CD4-positive, alpha-beta T cell (primary cell): ENCODE data around the gene WRNIP1. TPM values are rescaled to one million over a fixed set of nuclear protein-coding genes. Genes with fewer than 3 reads are reported as not detected.

ENCODE experiments used
- ATAC-seq: fragments of 200-7000 bp; cut with Tn5 transposase; one replicate; pipeline ENCODE4 v1.10.0; 2022; ENCODE audit warnings: mild to moderate bottlenecking; ENCODE audit not compliant: poor library complexity
- CTCF ChIA-PET: fragments of 350-600 bp; sonication (Branson Sonifier 250); formaldehyde crosslinking; loops from one replicate; lab custom pipeline; 2021; ENCODE audit warnings: antibody characterized with exemption, inconsistent platforms; lab: Charles Lee
- POLR2A ChIA-PET: fragments of 350-600 bp; sonication (Branson Sonifier 250); formaldehyde crosslinking; loops from one replicate; lab custom pipeline; 2021; ENCODE audit warnings: antibody characterized with exemption, inconsistent platforms; lab: Charles Lee
- DNase-seq, 14 experiments: peaks; one replicate each; pipeline ENCODE4 v3.0.0-alpha.2; 2013 to 2020; ENCODE audit warnings: mixed read lengths in 2 of 14
- H3K27ac ChIP-seq, 2 donors: one replicate each; pipeline versions ENCODE4 v1.5.1 to v1.7.0; 2013; ENCODE audit warnings: low read length in 2 of 2, low read depth in 1 of 2, mild to moderate bottlenecking in 1 of 2
- H3K27me3 ChIP-seq, 2 experiments: 1 replicate in 1 of 2; 2 replicates in 1 of 2; pipeline versions ENCODE4 v1.6.1 to v1.7.0; 2013; ENCODE audit warnings: low read length in 2 of 2, control low read depth in 1 of 2, mild to moderate bottlenecking in 1 of 2, moderate library complexity in 1 of 2; ENCODE audit not compliant: insufficient read depth in 2 of 2, control insufficient read depth in 1 of 2
- H3K36me3 ChIP-seq: one replicate; pipeline ENCODE4 v1.6.1; 2013; ENCODE audit warnings: low read length, control low read depth; ENCODE audit not compliant: insufficient read depth
- H3K4me1 ChIP-seq: one replicate; pipeline ENCODE4 v1.6.1; 2013; ENCODE audit warnings: low read length, control low read depth; ENCODE audit not compliant: insufficient read depth
- H3K4me3 ChIP-seq: one replicate; pipeline ENCODE4 v1.5.1; 2013; ENCODE audit warnings: mild to moderate bottlenecking, low read length, moderate library complexity
- H3K9me3 ChIP-seq, 2 experiments: 1 replicate in 1 of 2; 2 replicates in 1 of 2; pipeline versions ENCODE4 v1.6.1 to v1.7.0; 2013; ENCODE audit warnings: low read length in 2 of 2, mild to moderate bottlenecking in 2 of 2, control low read depth in 1 of 2, moderate library complexity in 1 of 2; ENCODE audit not compliant: control insufficient read depth in 1 of 2, insufficient read depth in 1 of 2
- H3K27ac Mint-ChIP-seq: one replicate; pipeline ENCODE4 v1.8.0; 2020; ENCODE audit warnings: mixed read lengths
- H3K27me3 Mint-ChIP-seq: one replicate; pipeline ENCODE4 v1.8.0; 2021; ENCODE audit warnings: mixed read lengths
- H3K36me3 Mint-ChIP-seq: one replicate; pipeline ENCODE4 v1.8.0; 2021; ENCODE audit warnings: low read depth, mixed read lengths
- H3K4me1 Mint-ChIP-seq: one replicate; pipeline ENCODE4 v1.8.0; 2021; ENCODE audit warnings: low read depth, mixed read lengths
- H3K4me3 Mint-ChIP-seq: one replicate; pipeline ENCODE4 v1.8.0; 2020; ENCODE audit warnings: mild to moderate bottlenecking, mixed read lengths
- H3K9me3 Mint-ChIP-seq: one replicate; pipeline ENCODE4 v1.8.0; 2020; ENCODE audit warnings: mixed read lengths
- intact Hi-C, 2 experiments: fragments of 100-400 bp; cut with DNase I in 1 of 2; cut with micrococcal nuclease in 1 of 2; formaldehyde crosslinking; loops; one replicate each; pipeline versions ENCODE4 v1.15.1 to v1.9.0; 2023 to 2025; cut with DNase I, micrococcal nuclease
- total RNA-seq, 174 experiments: library from RNA in 2 of 174; stranded (reverse) in 2 of 174; gene quantifications; one replicate each; pipeline ENCODE4 v1.2.3 and lab custom pipeline; 2021 to 2026
- TF ChIP-seq, protein P1 (sequence below): fragments of 200-600 bp; IDR thresholded peaks from one replicate; pipeline ENCODE4 v1.8.0; 2022; ENCODE audit warnings: antibody characterized with exemption, mild to moderate bottlenecking

WRNIP1 gene
- total RNA-seq, 2 experiments from 2014 or later = 22.4 to 25.2 TPM

DNA sequence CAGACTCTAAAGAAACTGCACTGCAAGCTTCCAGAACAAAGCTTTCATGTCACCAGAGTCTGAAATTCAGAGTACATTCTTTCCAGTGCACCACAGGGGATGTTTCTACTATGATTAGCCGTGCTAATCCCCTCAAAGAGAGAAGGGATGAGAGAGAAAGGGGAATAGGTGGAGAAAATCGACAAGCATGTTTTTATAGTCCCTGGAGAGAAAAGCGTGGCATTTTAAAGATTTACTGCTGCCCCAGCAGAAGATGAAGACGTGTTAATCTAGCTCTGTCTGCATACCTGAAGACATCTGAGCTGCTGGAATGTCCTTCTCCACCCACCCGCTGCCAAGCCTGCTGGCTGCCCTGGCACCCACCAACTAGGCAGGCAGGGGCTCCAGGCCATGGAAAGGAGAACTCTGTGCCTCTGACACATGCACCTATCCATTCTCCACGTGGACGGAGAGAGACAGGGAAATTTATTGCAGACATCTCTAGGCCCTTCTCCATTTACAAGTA, 18.6 kb upstream of the WRNIP1 start:
- TF ChIP-seq, protein P1, sequence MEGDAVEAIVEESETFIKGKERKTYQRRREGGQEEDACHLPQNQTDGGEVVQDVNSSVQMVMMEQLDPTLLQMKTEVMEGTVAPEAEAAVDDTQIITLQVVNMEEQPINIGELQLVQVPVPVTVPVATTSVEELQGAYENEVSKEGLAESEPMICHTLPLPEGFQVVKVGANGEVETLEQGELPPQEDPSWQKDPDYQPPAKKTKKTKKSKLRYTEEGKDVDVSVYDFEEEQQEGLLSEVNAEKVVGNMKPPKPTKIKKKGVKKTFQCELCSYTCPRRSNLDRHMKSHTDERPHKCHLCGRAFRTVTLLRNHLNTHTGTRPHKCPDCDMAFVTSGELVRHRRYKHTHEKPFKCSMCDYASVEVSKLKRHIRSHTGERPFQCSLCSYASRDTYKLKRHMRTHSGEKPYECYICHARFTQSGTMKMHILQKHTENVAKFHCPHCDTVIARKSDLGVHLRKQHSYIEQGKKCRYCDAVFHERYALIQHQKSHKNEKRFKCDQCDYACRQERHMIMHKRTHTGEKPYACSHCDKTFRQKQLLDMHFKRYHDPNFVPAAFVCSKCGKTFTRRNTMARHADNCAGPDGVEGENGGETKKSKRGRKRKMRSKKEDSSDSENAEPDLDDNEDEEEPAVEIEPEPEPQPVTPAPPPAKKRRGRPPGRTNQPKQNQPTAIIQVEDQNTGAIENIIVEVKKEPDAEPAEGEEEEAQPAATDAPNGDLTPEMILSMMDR = no peak

GRCh38 chr6:2748183-2748582, 17.0 kb upstream of the WRNIP1 start:
- H3K27me3 Mint-ChIP-seq = peaks cover 22% of the 10 kb centered on the region

More for the DNA sequence above, 18.6 kb upstream of the WRNIP1 start:
- Mint-ChIP-seq H3K27ac (no peak overlapping the region), H3K4me3 (no peak overlapping the region), H3K36me3 (no peaks in the 10 kb centered on the region), H3K9me3 (no peaks in the 10 kb centered on the region), H3K27me3 (peaks cover 12% of the 10 kb centered on the region), H3K4me1 (peaks cover 6% of the 10 kb centered on the region)
- intact Hi-C loops = no loop called here
- Histone ChIP-seq H3K27ac (no peak overlapping the region), H3K27me3 (peaks cover 0 to 7% of the 10 kb centered on the region in 2 experiments), H3K9me3 (no peaks in the 10 kb centered on the region), H3K4me1 (no peaks in the 10 kb centered on the region), H3K36me3 (no peaks in the 10 kb centered on the region), H3K4me3 (no peak overlapping the region)
- ATAC-seq = no peak
- DNase-seq = no peak
- ChIA-PET POLR2A (no interaction called here), CTCF (interaction anchor here (1.3 kb wide), 1 partner anchor 8 kb away, joined by 4 read pairs; no protein-coding TSS in a partner anchor)

GRCh38 chr6:2749969-2750600, 15.1 kb upstream of the WRNIP1 start:
- ChIA-PET CTCF (interaction anchor here (0.8 to 2.3 kb wide), 6 partner anchors 9 to 1154 kb away, joined by 3 to 26 read pairs (median 4); partner anchors contain the start of gene WRNIP1), POLR2A (interaction anchor here (1.2 to 1.9 kb wide), 2 partner anchors 11 to 16 kb away, joined by 3 to 8 read pairs; partner anchors contain the start of gene WRNIP1)
- DNase-seq = peak; percentile 47 to 82 (median 62)
- H3K27ac Mint-ChIP-seq = no peak overlapping the region
- peaks cover 29% of the 10 kb centered on the region for H3K27me3 Mint-ChIP-seq
- no peaks in the 10 kb centered on the region for H3K36me3 Mint-ChIP-seq
- TF ChIP-seq, protein P1 = peak; percentile 95
- Histone ChIP-seq H3K27ac (no peak overlapping the region), H3K36me3 (no peaks in the 10 kb centered on the region), H3K4me3 (no peak overlapping the region), H3K27me3 (peaks cover 0 to 7% of the 10 kb centered on the region in 2 experiments), H3K4me1 (no peaks in the 10 kb centered on the region), H3K9me3 (no peaks in the 10 kb centered on the region)
- H3K4me1 Mint-ChIP-seq = peaks cover 6% of the 10 kb centered on the region
- no peaks in the 10 kb centered on the region for H3K9me3 Mint-ChIP-seq
- ATAC-seq = peak; percentile 82
- intact Hi-C loops = loop anchor here (2.0 to 10.0 kb wide), 2 partner anchors 1153 to 1225 kb away; no protein-coding TSS in a partner anchor
- H3K4me3 Mint-ChIP-seq = no peak overlapping the region

More at GRCh38 chr6:2748183-2748582, 17.0 kb upstream of the WRNIP1 start:
- Mint-ChIP-seq H3K9me3 (no peaks in the 10 kb centered on the region), H3K27ac (no peak overlapping the region), H3K36me3 (no peaks in the 10 kb centered on the region), H3K4me3 (no peak overlapping the region), H3K4me1 (peaks cover 6% of the 10 kb centered on the region)
- H3K27ac ChIP-seq = no peak overlapping the region
- ATAC-seq (no peak), DNase-seq (no peak)
- TF ChIP-seq, protein P1 = no peak
- ChIA-PET CTCF (interaction anchor here (1.0 kb wide), 1 partner anchor 18 kb away, joined by 3 read pairs; no protein-coding TSS in a partner anchor), POLR2A (no interaction called here)
- H3K4me3 ChIP-seq = no peak overlapping the region
- H3K9me3 ChIP-seq = no peaks in the 10 kb centered on the region
- intact Hi-C loops = loop anchor here in 1 of 2 experiments (2.0 kb wide), 1 partner anchor 1151 kb away; no protein-coding TSS in a partner anchor
- H3K36me3 ChIP-seq = no peaks in the 10 kb centered on the region
- no peaks in the 10 kb centered on the region for H3K4me1 ChIP-seq
- H3K27me3 ChIP-seq = peaks cover 0 to 7% of the 10 kb centered on the region in 2 experiments
